RWPE1 (cell line): ENCODE data around the gene CDC42SE1.
A peak's percentile ranks its signal among the peaks of the same experiment; 100 is the strongest.

Source experiments
- CTCF ChIA-PET: fragments of 350-600 bp; sonication (Branson Sonifier 250); formaldehyde crosslinking; extraction: SDS; loops from one replicate; lab custom pipeline; 2021; lab: Yijun Ruan, JAX
- POLR2A ChIA-PET: fragments of 400-600 bp; formaldehyde crosslinking; extraction: SDS; loops from one replicate; lab custom pipeline; 2020; ENCODE audit warnings: antibody characterized with exemption; ENCODE audit not compliant: low non-redundant PET; lab: Yijun Ruan, JAX
- DNase-seq: peaks from one replicate; pipeline ENCODE4 v3.0.0; 2012; ENCODE audit warnings: low spot score
- H3K27ac ChIP-seq: fragments of 450-650 bp; 2 replicates; pipeline ENCODE4 v1.5.1; 2017
- TF ChIP-seq, protein P1 (sequence below): fragments of 450-650 bp; conservative IDR thresholded peaks from 2 replicates; pipeline ENCODE4 v1.5.1; 2017; ENCODE audit warnings: low read depth, mild to moderate bottlenecking

CDC42SE1 gene

DNA sequence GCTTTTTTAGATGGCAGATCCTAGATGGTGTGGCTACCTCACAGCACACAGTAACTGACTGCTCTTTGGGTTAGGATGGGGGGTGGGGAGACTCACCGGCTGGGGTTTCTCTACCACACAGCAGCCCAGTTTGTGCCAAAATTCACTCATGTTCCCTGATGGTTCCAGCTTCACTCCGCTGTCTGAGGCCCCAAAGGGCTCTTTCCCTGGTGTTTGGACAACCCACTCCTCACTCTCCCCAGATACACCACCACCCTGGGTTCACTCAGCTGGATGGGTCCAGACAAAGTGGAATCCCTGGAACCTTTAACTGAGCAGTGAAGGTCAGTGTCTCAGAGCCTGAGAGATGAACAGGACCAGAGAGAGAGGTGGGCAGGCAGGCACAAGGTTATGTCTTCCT lies 3.8 kb downstream of the CDC42SE1 start:
- DNase-seq: no peak
- TF ChIP-seq, protein P1, sequence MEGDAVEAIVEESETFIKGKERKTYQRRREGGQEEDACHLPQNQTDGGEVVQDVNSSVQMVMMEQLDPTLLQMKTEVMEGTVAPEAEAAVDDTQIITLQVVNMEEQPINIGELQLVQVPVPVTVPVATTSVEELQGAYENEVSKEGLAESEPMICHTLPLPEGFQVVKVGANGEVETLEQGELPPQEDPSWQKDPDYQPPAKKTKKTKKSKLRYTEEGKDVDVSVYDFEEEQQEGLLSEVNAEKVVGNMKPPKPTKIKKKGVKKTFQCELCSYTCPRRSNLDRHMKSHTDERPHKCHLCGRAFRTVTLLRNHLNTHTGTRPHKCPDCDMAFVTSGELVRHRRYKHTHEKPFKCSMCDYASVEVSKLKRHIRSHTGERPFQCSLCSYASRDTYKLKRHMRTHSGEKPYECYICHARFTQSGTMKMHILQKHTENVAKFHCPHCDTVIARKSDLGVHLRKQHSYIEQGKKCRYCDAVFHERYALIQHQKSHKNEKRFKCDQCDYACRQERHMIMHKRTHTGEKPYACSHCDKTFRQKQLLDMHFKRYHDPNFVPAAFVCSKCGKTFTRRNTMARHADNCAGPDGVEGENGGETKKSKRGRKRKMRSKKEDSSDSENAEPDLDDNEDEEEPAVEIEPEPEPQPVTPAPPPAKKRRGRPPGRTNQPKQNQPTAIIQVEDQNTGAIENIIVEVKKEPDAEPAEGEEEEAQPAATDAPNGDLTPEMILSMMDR: no peak
- ChIA-PET CTCF (interaction anchor here (1.0 kb wide), 1 partner anchor 31 kb away, joined by 5 read pairs; no protein-coding TSS in a partner anchor), POLR2A (no interaction called here)
- H3K27ac ChIP-seq: peak overlapping the region; percentile 56

DNA sequence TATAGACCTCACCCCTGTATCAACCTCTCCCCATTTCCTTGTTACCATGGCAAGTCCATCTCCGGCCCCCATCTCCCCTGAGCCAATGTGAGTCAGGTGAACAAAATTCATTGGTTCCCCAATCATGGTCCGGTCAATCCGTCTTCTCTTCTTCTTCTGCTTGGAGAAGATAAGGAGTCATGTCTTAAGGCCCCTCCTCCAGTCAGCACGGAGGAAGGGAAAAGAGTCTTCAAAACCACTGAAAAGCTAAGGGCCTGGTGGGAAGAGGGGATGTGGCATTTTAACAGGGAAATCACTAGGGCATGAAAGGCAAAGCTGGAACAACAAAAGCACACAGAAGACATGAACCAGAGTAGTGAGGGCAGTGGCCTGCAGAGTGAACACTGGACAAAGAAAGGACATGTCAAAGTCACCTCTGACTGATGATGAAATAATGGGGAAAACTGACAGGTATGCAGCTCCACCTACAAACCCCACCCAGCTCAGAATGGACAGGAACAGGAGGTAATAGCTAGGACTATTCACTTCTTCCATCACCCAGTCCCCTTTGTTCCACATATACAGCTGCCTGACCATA lies 4.4 kb downstream of the CDC42SE1 start:
- POLR2A ChIA-PET: no interaction called here
- peak overlapping the region; percentile 56 for H3K27ac ChIP-seq
- DNase-seq: no peak
- CTCF ChIA-PET: interaction anchor here (0.5 to 1.3 kb wide), 3 partner anchors 16 to 1270 kb away, joined by 3 to 11 read pairs (median 5); partner anchors contain the start of genes FLG and GABPB2
- TF ChIP-seq, protein P1: no peak

DNA sequence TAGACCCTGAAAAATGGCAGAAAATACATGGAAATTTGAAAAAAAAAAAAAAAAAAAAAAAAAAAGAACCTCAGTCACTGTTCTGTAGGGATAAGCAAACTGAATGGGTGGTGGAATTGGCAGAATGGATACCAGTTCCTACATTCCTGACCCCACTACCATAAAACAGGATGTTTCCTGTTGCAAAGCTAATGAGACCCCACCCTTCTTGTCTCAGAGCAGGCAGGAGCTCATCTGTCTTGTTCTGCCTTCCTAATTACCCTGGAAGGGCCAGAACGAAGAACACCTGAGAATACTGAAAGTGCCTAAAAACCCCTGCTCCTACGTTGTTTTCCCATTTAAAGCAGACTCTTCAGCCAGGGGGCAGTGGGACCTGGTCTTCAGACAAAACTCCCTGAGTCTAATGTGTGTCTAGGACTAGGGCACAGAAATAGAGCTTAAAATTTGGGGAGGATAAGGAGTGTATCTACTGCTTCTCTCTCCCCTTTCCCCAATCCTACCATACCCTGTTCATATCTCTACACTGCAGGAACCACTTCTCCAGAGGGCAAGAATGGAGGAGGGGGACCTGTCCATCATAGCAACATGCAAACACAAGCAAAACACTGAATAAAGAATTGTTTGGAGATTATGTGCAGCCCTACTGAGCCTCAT lies 7.9 kb downstream of the CDC42SE1 start:
- no peak overlapping the region for H3K27ac ChIP-seq
- TF ChIP-seq, protein P1: no peak
- POLR2A ChIA-PET: no interaction called here
- CTCF ChIA-PET: no interaction called here
- no peak for DNase-seq

DNA sequence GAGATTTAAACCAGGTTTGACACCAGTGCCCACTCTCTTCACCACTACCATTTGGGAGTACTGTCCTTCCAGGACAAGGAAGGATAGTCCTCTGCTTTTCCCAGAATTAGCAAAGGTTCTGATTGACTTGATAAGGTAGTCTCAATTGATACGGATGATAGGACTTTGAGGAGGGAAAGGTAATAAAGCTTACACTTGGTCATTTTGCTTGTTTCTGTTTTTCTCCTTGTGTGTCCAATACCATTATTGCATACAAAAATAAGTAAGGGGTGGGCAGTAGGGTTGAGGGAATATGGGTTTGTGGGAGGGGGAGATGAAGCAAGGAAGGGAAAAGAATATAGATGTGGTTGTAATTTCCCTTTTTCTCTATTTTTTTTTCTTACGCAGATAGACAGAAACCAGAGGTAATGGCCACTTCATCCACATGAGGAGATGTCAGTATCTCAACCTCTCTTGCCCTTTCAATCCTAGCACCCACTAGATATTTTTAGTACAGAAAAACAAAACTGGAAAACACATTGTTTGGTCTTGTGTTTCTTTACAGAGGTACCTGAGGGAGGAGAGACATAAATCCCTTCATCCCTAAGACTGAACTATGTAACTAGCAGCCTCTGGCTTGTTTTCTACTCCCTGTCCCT lies 9.3 kb downstream of the CDC42SE1 start:
- POLR2A ChIA-PET: no interaction called here
- DNase-seq: no peak
- CTCF ChIA-PET: no interaction called here
- TF ChIP-seq, protein P1: no peak
- no peak overlapping the region for H3K27ac ChIP-seq

DNA sequence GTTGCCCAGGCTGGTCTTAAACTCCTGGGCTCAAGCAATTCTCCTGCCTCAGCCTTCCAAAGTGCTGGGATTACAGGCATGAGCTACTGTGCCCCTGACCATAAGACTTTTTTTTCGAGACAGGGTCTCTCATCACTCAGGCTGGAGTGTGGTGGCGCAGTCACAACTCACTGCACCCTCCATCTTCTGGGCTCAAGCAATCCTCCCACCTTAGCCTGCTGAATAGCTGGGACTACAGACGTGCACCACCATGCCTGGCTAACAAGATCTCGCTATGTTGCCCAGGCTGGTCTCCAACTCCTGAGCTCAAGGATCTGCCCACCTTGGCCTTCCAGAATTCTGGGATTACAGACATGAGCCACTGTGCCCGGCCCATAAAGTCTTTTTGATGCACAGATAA lies 10.0 kb downstream of the CDC42SE1 start:
- ChIA-PET CTCF (interaction anchor here (0.6 kb wide), 1 partner anchor 517 kb away, joined by 4 read pairs; no protein-coding TSS in a partner anchor), POLR2A (interaction anchor here (0.7 kb wide), 1 partner anchor 107 kb away, joined by 5 read pairs; the partner anchor contains the start of gene TNFAIP8L2)
- TF ChIP-seq, protein P1: no peak
- H3K27ac ChIP-seq: peak overlapping the region; percentile 87
- DNase-seq: no peak

DNA sequence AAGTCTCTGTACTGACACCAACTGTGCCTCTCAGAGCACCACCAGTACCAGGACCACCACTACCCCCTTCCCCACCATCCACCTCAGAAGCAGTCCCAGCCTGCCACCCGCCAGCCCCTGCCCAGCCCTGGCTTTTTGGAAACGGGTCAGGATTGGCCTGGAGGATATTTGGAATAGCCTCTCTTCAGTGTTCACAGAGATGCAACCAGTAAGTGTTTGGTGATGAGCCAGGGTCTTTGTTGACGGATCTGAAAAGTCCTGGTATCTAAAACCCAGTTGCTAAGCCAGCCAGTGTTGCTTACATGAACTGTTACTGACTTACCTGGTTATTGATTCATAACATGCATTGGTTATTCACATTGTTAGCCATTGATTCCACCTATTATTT lies 10.8 kb downstream of the CDC42SE1 start:
- TF ChIP-seq, protein P1: no peak
- H3K27ac ChIP-seq: peak overlapping the region; percentile 87
- DNase-seq: no peak
- CTCF ChIA-PET: interaction anchor here (1.0 to 2.5 kb wide), 3 partner anchors 11 to 53 kb away, joined by 3 to 9 read pairs (median 8); partner anchors contain the start of genes CDC42SE1, GABPB2 and MLLT11
- POLR2A ChIA-PET: interaction anchor here (0.7 to 1.5 kb wide), 2 partner anchors 10 to 108 kb away, joined by 5 to 7 read pairs; partner anchors contain the start of gene TNFAIP8L2
